ENCODE measurements around the gene BORCS8.
A peak's percentile ranks its signal among the peaks of the same experiment; 100 is the strongest.
"Not testable (repeated sequence)": the region's sequence is repeated elsewhere in the genome, so short reads cannot be mapped to it uniquely, and the experiment has no call there.

BORCS8 gene

GRCh38 chr19:19179548-19180441, 12.2 kb downstream of the BORCS8 start:
- no peak for DNase-seq

- DNase-seq: peak; percentile 58
Measured at GRCh38 chr19:19176950-19177349, 15.0 kb downstream of the BORCS8 start.

GRCh38 chr19:19173243-19173642, 18.7 kb downstream of the BORCS8 start:
- DNase-seq: not testable (repeated sequence)

- no peak for DNase-seq
Measured at GRCh38 chr19:19171821-19172532, 20.0 kb downstream of the BORCS8 start.

- no peak for DNase-seq
Measured at GRCh38 chr19:19170873-19171672, 20.9 kb downstream of the BORCS8 start.

GRCh38 chr19:19170053-19170872, 21.7 kb downstream of the BORCS8 start, which contains the start of gene MEF2B:
MEF2B (minus strand) TSS chr19:19170263; CDS start chr19:19150735, 19,528 bp downstream.
- DNase-seq: peak; percentile 96

GRCh38 chr19:19169236-19170052, 22.5 kb downstream of the BORCS8 start:
- DNase-seq: no peak

GRCh38 chr19:19167612-19168011, 24.3 kb downstream of the BORCS8 start:
- DNase-seq: no peak

GRCh38 chr19:19165396-19165795, 26.6 kb downstream of the BORCS8 start:
- DNase-seq: no peak

- DNase-seq: no peak
Measured at GRCh38 chr19:19162495-19162894, 29.5 kb downstream of the BORCS8 start.

GRCh38 chr19:19160461-19161035, 31.4 kb downstream of the BORCS8 start:
- no peak for DNase-seq

- DNase-seq: no peak
Measured at GRCh38 chr19:19159534-19159933, 32.4 kb downstream of the BORCS8 start.

GRCh38 chr19:19157808-19158207, 34.1 kb downstream of the BORCS8 start:
- DNase-seq: no peak

- no peak for DNase-seq
Measured at GRCh38 chr19:19155495-19156219, 36.3 kb downstream of the BORCS8 start.

- no peak for DNase-seq
Measured at GRCh38 chr19:19154768-19155494, 37.0 kb downstream of the BORCS8 start.

GRCh38 chr19:19152668-19153384, 39.1 kb downstream of the BORCS8 start:
- DNase-seq: no peak

GRCh38 chr19:19151418-19151817, 40.5 kb downstream of the BORCS8 start:
- DNase-seq: no peak

GRCh38 chr19:19149435-19149834, 42.5 kb downstream of the BORCS8 start:
- no peak for DNase-seq

GRCh38 chr19:19148504-19148903, 43.4 kb downstream of the BORCS8 start:
- not testable (repeated sequence) for DNase-seq

Measured in NCI-H82 (cell line).